GM12892 (cell line): ENCODE results near the gene TPRKB.
"Not testable (repeated sequence)": the region's sequence is repeated elsewhere in the genome, so short reads cannot be mapped to it uniquely, and the experiment has no call there.

ENCODE experiments used
- DNase-seq: peaks from one replicate; pipeline ENCODE4 v3.0.0; 2011; ENCODE audit not compliant: insufficient read length
- FAIRE-seq: peaks from 2 replicates; lab custom pipeline; 2011; peaks lifted over from hg19 to GRCh38; lab: Jason Lieb, UNC
- POLR2A ChIP-seq: IDR thresholded peaks from 2 replicates; pipeline ENCODE4 v1.6.1; 2011; ENCODE audit warnings: low read depth, low read length, control low read depth
- POLR2AphosphoS5 ChIP-seq: IDR thresholded peaks from 2 replicates; pipeline ENCODE4 v1.6.1; 2011; ENCODE audit warnings: low read depth, low read length, control low read depth
- TAF1 ChIP-seq: IDR thresholded peaks from 2 replicates; pipeline ENCODE4 v1.6.1; 2011; ENCODE audit warnings: low read depth, mild to moderate bottlenecking, control low read depth, low read length, borderline replicate concordance

The TPRKB gene

GRCh38 chr2:73685764-73686438 lies 51.2 kb downstream of the TPRKB start:
- DNase-seq: no peak
- FAIRE-seq: no peak
- TF ChIP-seq POLR2AphosphoS5 (no peak), TAF1 (no peak), POLR2A (no peak)

- FAIRE-seq, DNase-seq: not testable (repeated sequence)
Measured at GRCh38 chr2:73684905-73685304, 52.2 kb downstream of the TPRKB start.

- DNase-seq: not testable (repeated sequence)
- peak; percentile 40 for FAIRE-seq
Measured at GRCh38 chr2:73684325-73684724, 52.8 kb downstream of the TPRKB start.

- not testable (repeated sequence) for DNase-seq
- FAIRE-seq: peak; percentile 66
Measured at GRCh38 chr2:73679951-73680571, 57.1 kb downstream of the TPRKB start.
